ENCODE results near the gene MMP27.

DNA sequence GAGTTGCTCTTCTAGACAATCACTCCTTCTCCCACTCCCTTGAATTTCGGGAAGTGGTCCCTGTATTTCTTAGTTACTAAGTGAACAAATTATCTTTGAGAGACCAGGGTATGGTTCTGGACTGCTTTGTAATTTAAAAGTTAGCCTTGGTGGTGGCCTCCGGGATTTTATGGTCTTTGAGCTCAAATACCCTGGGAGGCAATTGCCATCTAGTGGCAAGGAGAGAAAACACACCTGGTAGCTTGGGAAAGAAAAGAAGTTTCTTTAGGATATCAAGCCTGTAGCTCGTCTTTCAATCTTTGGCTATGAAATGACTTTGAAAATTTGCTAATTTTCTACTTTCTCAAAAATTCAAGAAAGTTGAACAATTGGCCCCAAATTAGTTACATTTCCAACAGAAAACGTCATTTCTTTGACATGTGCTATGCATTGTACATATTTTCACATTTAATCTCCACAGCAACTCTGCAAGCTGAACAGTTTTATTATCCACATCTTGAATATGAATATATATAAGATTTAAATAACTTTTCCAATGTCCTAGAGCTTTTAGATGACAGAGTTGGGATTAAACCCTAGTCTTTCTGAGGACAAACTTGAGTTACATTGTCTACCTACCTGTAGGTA is 39.1 kb downstream of the MMP27 start:
- TF ChIP-seq, protein P1, sequence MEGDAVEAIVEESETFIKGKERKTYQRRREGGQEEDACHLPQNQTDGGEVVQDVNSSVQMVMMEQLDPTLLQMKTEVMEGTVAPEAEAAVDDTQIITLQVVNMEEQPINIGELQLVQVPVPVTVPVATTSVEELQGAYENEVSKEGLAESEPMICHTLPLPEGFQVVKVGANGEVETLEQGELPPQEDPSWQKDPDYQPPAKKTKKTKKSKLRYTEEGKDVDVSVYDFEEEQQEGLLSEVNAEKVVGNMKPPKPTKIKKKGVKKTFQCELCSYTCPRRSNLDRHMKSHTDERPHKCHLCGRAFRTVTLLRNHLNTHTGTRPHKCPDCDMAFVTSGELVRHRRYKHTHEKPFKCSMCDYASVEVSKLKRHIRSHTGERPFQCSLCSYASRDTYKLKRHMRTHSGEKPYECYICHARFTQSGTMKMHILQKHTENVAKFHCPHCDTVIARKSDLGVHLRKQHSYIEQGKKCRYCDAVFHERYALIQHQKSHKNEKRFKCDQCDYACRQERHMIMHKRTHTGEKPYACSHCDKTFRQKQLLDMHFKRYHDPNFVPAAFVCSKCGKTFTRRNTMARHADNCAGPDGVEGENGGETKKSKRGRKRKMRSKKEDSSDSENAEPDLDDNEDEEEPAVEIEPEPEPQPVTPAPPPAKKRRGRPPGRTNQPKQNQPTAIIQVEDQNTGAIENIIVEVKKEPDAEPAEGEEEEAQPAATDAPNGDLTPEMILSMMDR (optimal IDR thresholded peaks at IDR 0.05 in 1 of 3, IDR thresholded peaks at IDR 0.05 in 1 of 3, conservative IDR thresholded peaks at IDR 0.05 in 1 of 3; ENCODE audit: extremely low read depth in 1 of 3, insufficient read depth in 2 of 3, low read length in 3 of 3), result peak; percentile 55 to 78 (median 75)
- no peak for TF ChIP-seq EZH2 (IDR thresholded peaks at IDR 0.05; ENCODE audit: low read length)

All from keratinocyte (primary cell).